OCI-LY7 (cell line): ENCODE data around the gene TAP1. TPM values are rescaled to one million over a fixed set of nuclear protein-coding genes. Genes with fewer than 3 reads are reported as not detected.

Experiments
- Bru-seq: library from RNA; stranded (reverse); fragments of 400-500 nt; gene quantifications from one replicate; lab custom pipeline; 2021; lab: Mats Ljungman, UMichigan
- BruChase-seq, 2 experiments: library from RNA; stranded (reverse); fragments of 400-500 nt; gene quantifications; one replicate each; lab custom pipeline; 2021; lab: Mats Ljungman, UMichigan
- BruUV-seq: library from RNA; stranded (reverse); fragments of 400-500 nt; replicated peaks from 2 replicates; lab custom pipeline; 2021; lab: Mats Ljungman, UMichigan
- CTCF ChIA-PET: fragments of 300-600 bp; sonication (Branson Sonifier 250); formaldehyde crosslinking; loops from one replicate; lab custom pipeline; 2022; ENCODE audit warnings: antibody characterized with exemption; ENCODE audit not compliant: unreplicated experiment; lab: Charles Lee
- POLR2A ChIA-PET: fragments of 300-600 bp; sonication (Branson Sonifier 250); formaldehyde crosslinking; loops from one replicate; lab custom pipeline; 2022; ENCODE audit warnings: antibody characterized with exemption; lab: Charles Lee
- DNase-seq: peaks from one replicate; pipeline ENCODE4 v3.0.0-alpha.2; 2015; ENCODE audit warnings: low spot score
- H2AFZ ChIP-seq: fragments of 200-600 bp; sonication (generic), shearing (Covaris generic); 2 replicates; pipeline ENCODE4 v1.6.1; 2014; ENCODE audit warnings: mild to moderate bottlenecking, antibody characterized with exemption, low read length, moderate library complexity
- H3K27ac ChIP-seq: fragments of 200-600 bp; sonication (generic); 2 replicates; pipeline ENCODE4 v1.5.1; 2014; ENCODE audit warnings: mixed run types, low read depth, mild to moderate bottlenecking, moderate library complexity, low read length, inconsistent platforms; ENCODE audit not compliant: poor library complexity, severe bottlenecking
- H3K36me3 ChIP-seq: fragments of 200-600 bp; sonication (generic); 2 replicates; pipeline ENCODE4 v1.6.1; 2014; ENCODE audit warnings: mild to moderate bottlenecking, antibody characterized with exemption, low read length, moderate library complexity, mixed read lengths; ENCODE audit not compliant: insufficient read depth
- H3K4me1 ChIP-seq: fragments of 200-600 bp; sonication (generic); 2 replicates; pipeline ENCODE4 v1.5.1; 2014; ENCODE audit warnings: mild to moderate bottlenecking, low read length; ENCODE audit not compliant: insufficient read depth, poor library complexity, severe bottlenecking
- H3K4me2 ChIP-seq: fragments of 200-600 bp; sonication (generic); 2 replicates; pipeline ENCODE4 v1.6.1; 2014; ENCODE audit warnings: mild to moderate bottlenecking, low read length
- H3K4me3 ChIP-seq: fragments of 200-600 bp; sonication (generic); 2 replicates; pipeline ENCODE4 v1.5.1; 2014; ENCODE audit warnings: mild to moderate bottlenecking, low read depth, low read length; ENCODE audit not compliant: poor library complexity, severe bottlenecking
- H3K79me2 ChIP-seq: fragments of 200-600 bp; sonication (generic); 2 replicates; pipeline ENCODE4 v1.6.1; 2016; ENCODE audit warnings: low read depth, mild to moderate bottlenecking, low read length, moderate library complexity, mixed read lengths; ENCODE audit not compliant: insufficient read depth
- H3K9me2 ChIP-seq: fragments of 200-600 bp; sonication (generic); 2 replicates; pipeline ENCODE4 v1.6.1; 2016; ENCODE audit warnings: mild to moderate bottlenecking, low read length, mixed read lengths; ENCODE audit not compliant: insufficient read depth
- H3K9me3 ChIP-seq: fragments of 200-600 bp; sonication (generic); 2 replicates; pipeline ENCODE4 v1.6.1; 2014; ENCODE audit warnings: mild to moderate bottlenecking, mixed run types, low read length, mixed read lengths
- H4K20me1 ChIP-seq: fragments of 200-600 bp; sonication (generic); 2 replicates; pipeline ENCODE4 v1.6.1; 2014; ENCODE audit warnings: mild to moderate bottlenecking, antibody characterized with exemption, low read length, moderate library complexity, mixed read lengths; ENCODE audit not compliant: insufficient read depth
- CTCF ChIP-seq: fragments of 200-600 bp; sonication (generic); conservative IDR thresholded peaks from 2 replicates; pipeline ENCODE4 v1.5.1; 2014; ENCODE audit warnings: mild to moderate bottlenecking, antibody characterized with exemption, low read length, moderate library complexity, mixed read lengths
- EZH2phosphoT487 ChIP-seq: fragments of 200-600 bp; sonication (generic); IDR thresholded peaks from 2 replicates; pipeline ENCODE4 v1.6.1; 2018; ENCODE audit warnings: low read depth, borderline replicate concordance, mild to moderate bottlenecking, mixed run types, antibody characterized with exemption, low read length, moderate library complexity, mixed read lengths
- intact Hi-C: fragments of 100-400 bp; cut with micrococcal nuclease; formaldehyde crosslinking; loops from one replicate; pipeline ENCODE4 v1.10.0; 2022; ENCODE audit not compliant: unreplicated experiment
- long read RNA-seq: library from polyadenylated mRNA; stranded (forward); transcript quantifications from one replicate; pipeline ENCODE4 v2.0.0, GENCODE V29; 2022
- total RNA-seq, 2 experiments: library from RNA; depleted of rRNA in 1 of 2; stranded (reverse); fragments of >200 nt in 1 of 2; shearing (Covaris generic) in 1 of 2; gene quantifications; 2 replicates each; pipeline ENCODE4 v1.2.3, GENCODE V29; 2014 to 2022

Gene TAP1
- total RNA-seq (2014; rRNA removed; shearing (Covaris generic)), result 62.1 and 85.9 TPM in 2 replicates
- total RNA-seq (2022), result 66.3 and 75.0 TPM in 2 replicates
- Bru-seq, nascent RNA, result percentile 71 among the genes with signal in this experiment
- percentile 73 among the genes with signal in this experiment for BruChase-seq, experiment 1, labeled RNA remaining after a 6-hour chase
- BruChase-seq, experiment 2, labeled RNA remaining after a 2-hour chase, result percentile 81 among the genes with signal in this experiment
- long read RNA-seq, transcript TAP1-201 (11 exons, 2,959 nt), result major isoform, 208 of 252 reads
- long read RNA-seq, partial matches to known transcripts, result 16 of 252 reads
- long read RNA-seq, other reads (novel, unspliced or antisense), result 25 of 252 reads

GRCh38 chr6:32853541-32854375 lies at the start of gene TAP1, which contains the start of gene PSMB9:
TSS of gene TAP1 (minus strand) at chr6:32853704. CDS start at chr6:32853636, 68 bp downstream.
TSS of gene PSMB9 (plus strand) at chr6:32854192. CDS start at chr6:32854230, 38 bp downstream.
- ChIA-PET CTCF (interaction anchor here (0.6 to 1.5 kb wide), 5 partner anchors 9 to 661 kb away, joined by 3 to 6 read pairs (median 4); partner anchors contain the start of genes GPSM3 and TAP2), POLR2A (interaction anchor here (0.6 to 7.7 kb wide), 13 partner anchors 9 to 753 kb away, joined by 3 to 88 read pairs (median 4); partner anchors contain the start of genes PSMB8 and TAP2)
- Histone ChIP-seq H4K20me1 (no peaks in the 10 kb centered on the region), H3K9me2 (no peaks in the 10 kb centered on the region), H2AFZ (peak within 1 kb of the TSS; percentile 49), H3K4me3 (peak within 1 kb of the TSS; percentile 83), H3K36me3 (peaks cover 50% of the 10 kb centered on the region), H3K4me1 (peaks cover 58% of the 10 kb centered on the region), H3K9me3 (no peaks in the 10 kb centered on the region), H3K79me2 (peaks cover 42% of the 10 kb centered on the region), H3K27ac (peak within 1 kb of the TSS; percentile 83), H3K4me2 (peak within 1 kb of the TSS; percentile 99)
- no TSS peak for BruUV-seq
- peak; percentile 94 for DNase-seq
- intact Hi-C loops, result loop anchor here (1.0 kb wide), 3 partner anchors 9 to 15 kb away; partner anchors contain the start of genes PSMB8 and TAP2
- TF ChIP-seq CTCF (peak; percentile 81), EZH2phosphoT487 (no peak)

GRCh38 chr6:32895006-32895345 lies 41.5 kb upstream of the TAP1 start:
- DNase-seq, result no peak
- Histone ChIP-seq H3K9me2 (no peaks in the 10 kb centered on the region), H3K4me3 (peak overlapping the region; percentile 97), H3K36me3 (peaks cover 21% of the 10 kb centered on the region), H2AFZ (peak overlapping the region; percentile 80), H3K9me3 (no peaks in the 10 kb centered on the region), H4K20me1 (no peaks in the 10 kb centered on the region), H3K4me1 (peaks cover 57% of the 10 kb centered on the region), H3K4me2 (peak overlapping the region; percentile 99), H3K79me2 (peaks cover 70% of the 10 kb centered on the region), H3K27ac (peak overlapping the region; percentile 79)
- no TSS peak for BruUV-seq
- no peak for TF ChIP-seq EZH2phosphoT487
- TF ChIP-seq CTCF, result no peak
- CTCF ChIA-PET, result interaction anchor here (0.8 kb wide), 1 partner anchor 56 kb away, joined by 3 read pairs; no protein-coding TSS in a partner anchor
- POLR2A ChIA-PET, result interaction anchor here (0.5 to 2.6 kb wide), 12 partner anchors 14 to 380 kb away, joined by 3 to 19 read pairs (median 4); partner anchors contain the start of gene HLA-DMA
- intact Hi-C loops, result loop anchor here (2.0 kb wide), 1 partner anchor 26 kb away; no protein-coding TSS in a partner anchor
